GM18502 (cell line): ENCODE results near the gene TP53AIP1.

Experiments
- ATAC-seq: cut with Tn5 transposase; IDR thresholded peaks from one replicate; pipeline ENCODE4 v1.9.1; 2021; ENCODE audit warnings: mild to moderate bottlenecking; ENCODE audit not compliant: unreplicated experiment, poor library complexity

The TP53AIP1 gene, protein sequence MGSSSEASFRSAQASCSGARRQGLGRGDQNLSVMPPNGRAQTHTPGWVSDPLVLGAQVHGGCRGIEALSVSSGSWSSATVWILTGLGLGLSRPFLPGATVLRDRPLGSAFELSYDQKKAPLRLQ

DNA sequence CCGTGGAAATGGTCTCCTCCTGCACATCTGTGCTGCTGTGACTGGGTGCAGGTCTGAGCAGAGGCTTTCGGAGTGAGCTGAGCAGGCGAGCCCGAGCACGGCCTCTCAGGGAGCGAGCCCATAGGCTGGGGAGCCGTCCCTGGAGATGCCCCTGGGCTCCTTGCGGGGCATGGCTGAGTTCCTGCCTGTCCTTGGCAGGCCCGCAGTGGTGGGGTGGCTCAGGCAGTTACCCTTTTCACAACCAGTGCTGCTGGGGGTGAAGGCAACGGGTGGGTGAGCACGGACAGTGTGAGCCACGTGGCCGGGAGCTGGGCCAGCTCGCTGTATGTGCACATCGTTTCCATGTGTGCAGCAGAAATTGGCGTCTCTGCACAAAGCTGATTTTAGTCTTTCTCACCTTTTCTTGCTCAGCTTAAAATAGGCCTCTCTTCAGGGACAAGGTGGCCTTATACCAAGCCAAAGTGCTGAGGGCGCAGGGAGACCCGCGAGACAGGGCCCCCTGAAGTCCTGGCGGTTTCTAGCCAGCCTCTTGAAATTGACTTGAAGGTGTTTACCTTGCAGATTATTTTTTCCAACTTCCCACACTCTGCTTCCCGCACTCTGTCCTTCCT lies at the start of gene TP53AIP1:
TP53AIP1 (minus strand) TSS at position 55 of the 611 bp plus-strand sequence. CDS start 5,053 bp downstream, outside the sequence.
- ATAC-seq: no peak

DNA sequence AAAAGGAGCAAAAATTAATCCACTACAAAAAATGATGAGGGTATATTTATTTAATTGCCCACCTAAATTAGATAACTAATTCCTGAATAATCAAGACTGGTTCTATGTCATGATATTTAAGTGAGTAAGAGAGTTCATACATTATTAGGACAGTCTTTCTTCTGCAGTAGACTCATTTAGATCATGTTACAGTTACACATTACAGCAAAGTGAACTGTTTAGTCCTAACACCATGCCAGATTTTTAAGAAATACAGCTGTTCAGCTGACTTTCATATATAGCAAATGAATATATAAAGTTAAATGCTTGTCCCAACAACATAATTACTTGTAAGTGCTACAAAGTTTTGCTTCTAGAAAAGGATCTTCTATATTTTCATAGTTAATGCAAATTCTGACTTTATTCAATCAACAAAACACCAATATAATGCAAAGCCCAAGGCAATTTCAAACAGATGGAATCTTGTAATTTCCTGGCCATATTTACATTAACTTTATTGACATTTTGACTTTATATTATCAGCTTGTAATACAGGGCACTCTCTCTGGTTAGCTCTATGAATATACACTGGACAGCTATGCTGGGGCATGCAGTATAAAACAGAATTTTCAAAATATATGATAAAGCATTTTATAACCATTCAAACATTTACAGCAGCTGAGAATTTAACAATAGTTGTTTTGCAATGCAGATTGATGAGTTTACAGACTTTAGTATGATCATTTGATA lies 45.7 kb upstream of the TP53AIP1 start:
- ATAC-seq: no peak

DNA sequence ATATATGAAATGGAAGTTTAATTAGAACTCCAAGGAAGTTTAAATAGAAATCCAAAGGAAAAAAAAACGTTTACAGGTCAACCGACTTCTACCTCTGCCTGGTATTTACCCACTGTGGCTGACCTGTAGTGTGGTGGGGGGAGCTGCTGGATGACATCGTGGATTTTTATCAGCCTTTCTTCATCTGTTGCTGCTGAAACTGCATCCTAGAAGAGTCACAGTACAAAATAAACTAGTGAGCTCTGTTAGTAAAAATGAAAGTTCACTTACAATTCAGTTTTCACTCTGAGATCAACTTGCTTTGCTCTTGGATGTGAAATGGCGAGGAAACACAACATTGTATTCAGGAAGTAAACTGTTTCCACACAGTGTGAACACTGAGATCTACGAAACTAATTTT lies 43.2 kb upstream of the TP53AIP1 start:
- no peak for ATAC-seq

DNA sequence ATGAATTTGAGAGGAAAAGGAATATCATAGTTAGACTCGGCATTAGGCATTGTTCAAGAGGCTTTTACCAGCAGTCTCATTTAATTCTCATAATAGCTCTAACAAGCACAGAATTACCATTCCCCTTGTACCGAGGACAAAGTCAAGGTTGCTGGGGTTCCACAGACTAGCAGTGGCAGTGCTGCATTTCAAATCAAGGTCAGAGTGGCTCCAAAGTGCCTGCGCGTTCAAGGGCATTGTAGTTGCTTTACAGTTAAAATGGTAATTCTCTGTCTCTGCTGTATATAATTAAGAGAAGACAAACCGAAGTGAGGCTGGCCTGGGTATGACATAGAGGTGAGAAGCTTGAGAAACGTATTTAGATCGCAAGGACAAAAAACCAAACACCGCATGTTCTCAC lies 40.4 kb upstream of the TP53AIP1 start:
- ATAC-seq: no peak

DNA sequence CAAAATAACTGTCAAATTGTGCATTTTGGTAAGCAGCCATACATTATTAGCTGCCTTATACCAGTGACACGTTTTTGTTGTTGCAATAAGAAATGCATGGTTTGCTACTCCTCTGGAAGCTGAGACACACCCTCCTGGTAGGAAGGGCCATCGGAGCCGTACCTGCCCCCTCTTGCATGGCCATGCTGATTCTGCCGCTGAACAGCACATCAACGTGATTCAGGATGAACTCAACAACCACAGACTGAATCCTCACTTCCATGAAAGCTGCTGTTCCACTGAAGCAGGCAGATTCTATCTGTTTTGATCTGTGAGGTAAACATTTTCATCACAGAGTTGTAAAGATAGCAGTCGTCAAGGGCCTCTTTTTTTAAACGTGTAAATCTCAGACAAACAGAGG lies 38.6 kb upstream of the TP53AIP1 start:
- no peak for ATAC-seq

DNA sequence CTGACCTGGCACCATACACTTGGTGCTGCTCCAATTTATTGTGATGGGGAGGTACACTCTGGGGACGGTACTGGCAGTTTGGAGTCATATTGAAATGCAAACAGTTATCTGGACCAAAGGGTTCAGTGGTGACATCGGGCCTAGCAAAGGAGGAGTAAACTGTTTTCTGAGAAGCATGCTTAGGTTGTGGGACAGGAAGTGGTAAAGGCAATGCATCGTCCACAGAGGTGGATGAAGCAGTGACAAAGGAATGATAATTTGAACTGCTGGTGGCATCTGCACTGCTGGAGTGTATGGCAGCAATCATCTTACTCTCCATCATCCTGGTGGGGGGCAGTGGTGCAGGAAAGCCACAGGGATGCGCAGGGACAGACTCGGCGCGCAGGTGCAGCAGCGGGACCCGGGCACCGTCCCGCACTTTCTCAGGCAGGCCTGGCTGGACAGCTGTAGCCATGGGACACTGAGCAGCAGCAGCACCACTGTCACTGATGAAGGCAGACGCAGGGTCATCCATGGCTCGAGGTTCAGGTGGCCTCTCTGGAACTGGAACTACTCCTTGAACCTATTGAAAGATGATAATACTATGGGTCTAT lies 28.0 kb upstream of the TP53AIP1 start:
- no peak for ATAC-seq

DNA sequence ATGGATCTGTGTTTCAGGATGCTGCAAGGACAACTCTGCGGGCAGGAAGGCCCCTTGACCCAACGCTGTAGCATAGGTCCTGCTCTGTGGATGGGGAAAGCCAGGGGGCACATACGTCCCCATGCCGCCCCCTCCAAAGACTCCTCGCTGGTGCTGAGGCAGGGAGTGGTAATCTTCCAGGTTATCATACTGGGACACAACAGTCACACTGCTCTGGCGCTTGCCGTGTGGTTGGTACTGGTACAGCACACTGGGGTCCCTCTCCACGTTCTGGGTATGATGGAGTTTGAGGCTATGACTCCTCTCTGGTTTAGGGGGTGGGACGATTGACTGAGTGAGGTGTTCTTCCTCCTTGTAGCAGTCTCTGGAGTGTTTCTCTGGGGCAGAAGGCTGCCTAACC lies 26.2 kb upstream of the TP53AIP1 start:
- no peak for ATAC-seq

DNA sequence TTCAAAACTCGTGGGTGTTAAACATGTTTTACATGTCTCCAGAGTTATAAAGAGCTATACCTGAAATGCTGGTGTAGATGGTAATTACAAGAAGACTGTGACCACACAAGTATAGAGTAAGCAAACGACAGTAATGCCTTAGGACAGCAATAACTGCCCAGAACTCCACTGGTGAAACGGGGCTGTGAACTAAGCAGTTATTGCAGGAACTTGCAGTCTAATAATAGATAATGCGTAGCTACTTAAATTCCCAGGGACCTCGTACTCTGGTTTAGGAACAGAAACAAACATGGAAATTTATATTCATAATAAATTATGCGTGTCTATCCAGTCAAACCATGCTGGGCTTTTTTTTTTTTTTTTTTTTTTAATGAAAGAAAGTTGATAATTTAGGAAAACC lies 24.9 kb upstream of the TP53AIP1 start:
- no peak for ATAC-seq

DNA sequence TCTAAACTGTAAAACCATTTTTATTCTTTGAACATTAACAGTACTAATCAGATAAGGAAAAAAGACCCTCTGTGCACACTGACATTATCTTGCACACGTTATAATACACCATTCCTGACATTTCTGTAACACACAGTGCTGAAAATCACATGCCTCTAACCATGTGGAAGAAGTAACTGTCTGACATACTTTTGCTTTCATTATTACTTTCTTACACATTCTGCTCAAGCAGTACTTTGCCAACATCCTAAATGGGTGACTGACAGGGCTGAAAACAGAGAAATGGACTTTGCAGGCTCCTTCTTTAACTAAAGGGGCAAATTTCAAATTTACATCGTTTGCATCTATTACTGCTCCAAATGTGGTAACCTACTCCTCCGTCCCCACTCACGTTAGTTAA lies 22.8 kb upstream of the TP53AIP1 start:
- peak; percentile 98 for ATAC-seq

DNA sequence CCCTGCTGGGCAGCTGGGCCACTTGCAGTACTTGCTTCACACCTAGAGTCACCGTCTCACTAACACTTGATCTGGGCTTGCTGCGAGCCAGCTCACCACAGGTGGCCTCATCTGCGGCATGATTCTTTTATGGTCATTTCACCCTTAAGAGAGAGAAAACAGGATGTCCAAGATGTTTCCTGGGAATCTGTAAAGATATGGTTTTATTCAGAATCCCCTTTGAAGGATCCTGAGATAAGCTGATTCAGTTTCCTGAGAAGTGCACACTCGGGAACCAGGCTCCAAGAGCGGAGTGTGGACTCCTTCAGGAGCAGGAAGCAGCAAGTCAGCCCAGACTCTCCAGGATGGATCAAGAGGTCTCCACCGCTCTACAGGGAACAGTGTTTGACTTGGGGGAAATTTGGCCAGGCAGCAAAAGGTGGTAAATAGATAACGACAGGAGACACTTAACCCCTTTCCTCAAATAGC lies 21.8 kb upstream of the TP53AIP1 start:
- no peak for ATAC-seq

DNA sequence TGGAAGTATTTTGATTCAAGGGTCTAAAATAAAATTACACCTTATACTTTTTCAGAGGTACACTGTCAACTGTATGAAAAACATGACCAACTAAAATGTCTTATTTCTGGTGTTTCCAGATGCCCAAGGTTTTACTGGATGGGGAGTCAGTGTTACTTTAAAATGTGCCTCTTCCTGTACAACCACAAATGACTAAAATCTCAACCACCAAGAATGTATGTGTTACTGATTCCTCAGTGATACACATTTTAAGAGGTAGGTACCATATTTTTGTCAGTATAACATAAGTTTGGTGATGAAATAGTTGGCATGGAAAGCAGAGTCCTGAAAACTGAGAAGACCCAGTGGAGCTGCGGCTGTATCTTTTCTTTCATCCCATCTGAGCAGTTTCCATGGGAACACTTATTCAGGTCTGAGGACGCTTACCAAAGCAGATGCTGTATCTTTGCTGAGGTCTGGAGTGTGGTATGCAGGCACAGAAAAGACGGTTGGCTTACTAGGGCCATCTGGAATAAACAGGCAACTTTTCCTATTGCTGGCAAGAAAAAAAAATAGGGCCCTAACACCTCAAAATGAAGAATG lies 21.2 kb upstream of the TP53AIP1 start:
- no peak for ATAC-seq

DNA sequence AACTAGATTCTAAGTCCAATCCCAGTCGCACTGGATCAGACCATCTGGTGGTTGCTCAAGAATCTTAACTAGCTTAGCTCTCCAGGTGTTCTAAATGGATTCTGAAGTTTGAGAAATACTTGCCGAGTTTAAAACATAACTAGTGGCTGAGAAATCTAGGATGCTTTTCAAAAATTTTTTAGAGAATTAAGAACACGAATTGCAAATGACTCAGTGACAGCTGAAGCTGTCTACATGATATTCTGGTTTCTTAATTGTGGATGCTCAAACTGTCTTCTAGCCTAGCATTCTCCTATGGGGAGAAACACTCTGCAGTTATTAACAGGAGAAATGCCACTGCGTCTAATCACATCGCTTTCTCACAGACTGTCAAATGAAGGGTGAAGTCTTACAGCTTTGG lies 20.2 kb upstream of the TP53AIP1 start:
- ATAC-seq: no peak

DNA sequence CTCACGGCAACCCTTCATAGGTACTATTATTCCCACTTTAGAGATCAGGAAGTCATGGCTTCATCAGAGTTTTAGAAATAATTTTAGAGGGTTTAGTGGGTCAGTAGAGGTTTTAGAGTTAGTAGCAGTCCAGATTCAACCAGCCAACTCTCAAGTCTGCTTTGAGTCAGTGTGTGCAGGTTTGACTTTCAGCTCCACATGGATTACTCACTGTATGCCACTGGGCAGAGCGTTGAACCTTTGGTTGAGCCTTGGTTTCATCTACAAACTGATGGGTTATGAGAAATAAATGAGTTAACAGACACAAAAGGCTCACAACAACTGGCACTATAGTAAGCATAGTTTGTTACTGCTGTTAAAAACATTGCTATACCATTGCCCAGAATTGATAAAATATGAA lies 19.0 kb upstream of the TP53AIP1 start:
- no peak for ATAC-seq

DNA sequence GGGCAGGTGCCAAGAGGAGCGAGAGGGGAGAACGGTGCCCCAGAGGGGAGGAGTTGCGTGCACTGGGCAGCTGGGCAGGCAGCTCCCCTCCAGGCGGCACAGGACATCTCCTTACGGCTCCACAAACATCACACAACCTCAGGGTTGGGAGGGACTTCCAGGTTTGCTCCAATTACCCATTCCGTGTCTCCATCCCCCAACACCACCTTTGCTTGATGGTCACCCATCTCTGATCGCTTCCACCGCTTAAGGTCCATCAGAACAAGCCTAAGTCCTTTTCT lies 14.5 kb upstream of the TP53AIP1 start:
- no peak for ATAC-seq

DNA sequence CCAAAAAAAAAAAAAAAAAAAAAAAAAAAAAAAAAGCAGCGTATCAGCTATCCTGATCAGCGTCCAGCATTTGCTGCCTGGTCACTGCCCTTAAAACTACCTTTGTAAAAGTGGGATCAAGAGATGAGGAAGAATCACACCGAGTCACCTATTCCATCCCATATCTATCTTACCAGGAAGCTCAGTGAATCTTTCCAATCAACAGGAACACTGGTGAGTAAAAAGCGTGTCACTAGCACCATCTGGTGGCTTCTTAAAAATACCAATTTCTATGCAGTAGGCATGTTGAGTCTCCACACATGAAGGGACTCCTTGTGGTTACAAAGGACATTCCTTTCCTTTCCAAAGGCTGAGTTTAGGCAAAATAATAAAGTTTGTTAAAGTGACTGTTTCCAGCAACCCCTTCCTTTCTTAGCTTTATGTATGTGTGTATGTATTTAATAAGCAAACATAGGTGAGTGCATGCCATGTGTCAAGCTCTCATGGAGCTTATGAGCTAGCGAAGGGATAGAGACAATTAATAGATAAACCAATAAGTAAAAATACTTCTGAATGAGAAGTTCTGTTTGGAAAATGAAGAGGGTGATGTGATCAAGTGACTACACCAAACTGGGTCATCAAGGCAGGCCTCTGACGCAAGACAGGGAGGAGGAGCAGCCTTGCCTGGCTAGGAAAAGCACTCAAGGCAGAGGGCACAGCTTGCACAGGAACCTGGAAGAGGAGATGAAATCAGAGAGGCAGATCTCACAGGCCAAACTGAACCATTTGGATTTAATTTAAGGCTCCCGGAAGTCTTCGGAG lies 13.9 kb upstream of the TP53AIP1 start:
- peak; percentile 53 for ATAC-seq

DNA sequence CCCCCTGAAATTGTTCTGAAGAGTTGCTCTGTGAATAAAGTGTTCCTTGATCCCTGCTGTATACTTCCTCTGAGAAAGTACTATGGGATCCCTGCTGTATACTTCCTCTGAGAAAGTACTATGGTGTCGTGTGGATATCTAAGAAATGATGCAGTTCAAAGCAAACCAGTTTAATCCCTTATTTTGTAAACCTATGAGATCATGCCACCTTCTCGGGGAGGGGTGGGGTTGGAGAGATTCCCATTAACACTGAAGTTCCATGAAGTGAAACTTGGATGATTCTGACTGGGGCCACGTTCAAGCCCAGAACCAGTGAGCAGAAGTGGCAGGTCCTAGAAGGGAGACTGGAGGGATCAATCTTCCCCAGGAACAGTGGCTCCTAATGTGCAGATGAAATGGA lies 13.0 kb upstream of the TP53AIP1 start:
- ATAC-seq: no peak

DNA sequence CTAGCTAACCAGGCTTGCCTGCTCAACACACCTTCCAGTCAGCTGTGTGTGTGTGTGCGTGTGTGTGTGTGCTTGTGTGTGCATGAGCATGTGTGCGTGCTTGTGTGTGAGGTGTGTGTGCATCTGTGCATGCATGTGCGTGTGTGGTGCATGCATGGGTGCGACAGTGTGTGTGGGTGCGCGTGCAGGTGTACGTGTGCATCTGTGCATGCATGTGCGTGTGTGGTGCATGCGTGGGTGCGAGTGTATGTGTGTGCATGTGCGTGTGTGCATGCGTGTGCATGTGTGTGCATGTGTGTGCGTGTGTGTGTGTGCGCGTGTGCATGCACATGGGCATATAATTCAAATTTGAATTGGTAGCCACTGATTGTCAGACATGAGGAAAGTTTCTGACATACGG lies 10.5 kb upstream of the TP53AIP1 start:
- ATAC-seq: no peak

DNA sequence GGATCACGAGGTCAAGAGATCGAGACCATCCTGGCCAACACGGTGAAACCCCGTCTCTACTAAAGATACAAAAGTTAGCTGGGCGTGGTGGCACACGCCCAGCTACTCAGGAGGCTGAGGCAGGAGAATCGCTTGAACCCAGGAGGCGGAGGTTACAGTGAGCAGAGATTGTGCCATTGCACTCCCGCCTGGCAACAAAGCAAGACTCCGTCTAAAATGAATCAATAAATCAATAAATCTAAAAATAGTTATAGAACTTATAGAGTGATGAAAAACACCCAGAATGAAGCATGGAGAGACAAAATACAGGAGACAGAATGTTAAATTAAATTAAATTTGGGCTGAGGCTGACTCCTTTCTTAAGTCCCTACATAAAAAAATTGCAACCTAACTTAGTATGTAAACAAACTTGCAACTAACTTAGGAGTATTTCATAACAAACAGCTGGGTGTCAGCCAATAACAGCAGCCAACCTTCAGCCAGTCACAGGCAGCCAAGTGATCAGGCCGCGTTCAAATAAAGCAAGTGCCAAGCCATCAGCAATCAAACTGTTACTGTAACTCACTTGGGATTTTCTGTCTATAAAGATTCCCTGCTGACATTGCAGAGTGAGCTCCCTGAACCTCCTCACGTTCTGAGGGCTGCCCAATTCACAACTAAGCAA lies 7.3 kb upstream of the TP53AIP1 start:
- ATAC-seq: no peak

DNA sequence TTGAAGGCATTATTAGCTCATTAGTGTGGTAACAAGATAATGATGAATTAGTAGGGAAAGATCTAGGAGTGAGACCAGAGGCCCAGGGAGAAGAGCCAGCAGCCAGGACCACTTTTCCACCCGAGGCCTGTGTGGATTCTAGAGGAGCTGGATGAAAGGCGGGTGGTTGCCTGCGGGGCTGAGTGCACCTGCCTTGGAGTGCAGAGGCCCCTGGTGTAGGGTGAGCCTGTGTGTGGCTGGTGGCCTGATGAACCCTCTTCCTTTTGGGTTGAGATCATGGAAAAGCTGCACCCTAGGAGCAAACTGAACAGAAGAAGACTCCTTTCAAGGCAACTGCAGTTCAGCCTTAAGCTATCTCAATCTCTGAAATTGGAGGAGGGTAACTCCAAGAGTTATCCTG lies 5.9 kb upstream of the TP53AIP1 start:
- no peak for ATAC-seq

DNA sequence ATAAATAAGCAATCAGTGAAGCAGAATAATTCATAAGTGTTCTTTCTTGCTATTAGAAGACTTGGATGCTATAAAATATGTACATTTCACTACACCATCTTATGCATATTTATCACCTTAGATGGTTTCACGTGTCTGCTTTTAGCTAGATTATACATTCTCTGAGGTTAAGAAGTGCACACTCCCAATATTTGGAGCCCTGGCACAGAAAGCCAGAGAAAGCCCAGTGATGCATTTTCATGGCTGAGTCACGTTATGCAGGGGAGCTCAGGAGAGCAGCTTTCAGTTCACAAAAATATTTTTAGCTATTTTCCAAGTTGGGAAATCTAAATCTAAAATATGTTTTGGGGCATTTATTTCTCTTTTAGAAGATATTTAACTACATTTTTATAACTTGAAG lies 5.1 kb upstream of the TP53AIP1 start:
- ATAC-seq: no peak
